ENCODE results near the gene AGAP3. TPM values are rescaled to one million over a fixed set of nuclear protein-coding genes. Genes with fewer than 3 reads are reported as not detected.

The AGAP3 gene
- total and polyA plus RNA-seq, 2 donors from 2014 or later: 35.8 to 64.4 TPM

- no peak overlapping the region for H3K9ac ChIP-seq (ENCODE audit: low read length in 3 of 3)
Observed at GRCh38 chr7:151115121-151115835, 29.0 kb downstream of the AGAP3 start.

DNA sequence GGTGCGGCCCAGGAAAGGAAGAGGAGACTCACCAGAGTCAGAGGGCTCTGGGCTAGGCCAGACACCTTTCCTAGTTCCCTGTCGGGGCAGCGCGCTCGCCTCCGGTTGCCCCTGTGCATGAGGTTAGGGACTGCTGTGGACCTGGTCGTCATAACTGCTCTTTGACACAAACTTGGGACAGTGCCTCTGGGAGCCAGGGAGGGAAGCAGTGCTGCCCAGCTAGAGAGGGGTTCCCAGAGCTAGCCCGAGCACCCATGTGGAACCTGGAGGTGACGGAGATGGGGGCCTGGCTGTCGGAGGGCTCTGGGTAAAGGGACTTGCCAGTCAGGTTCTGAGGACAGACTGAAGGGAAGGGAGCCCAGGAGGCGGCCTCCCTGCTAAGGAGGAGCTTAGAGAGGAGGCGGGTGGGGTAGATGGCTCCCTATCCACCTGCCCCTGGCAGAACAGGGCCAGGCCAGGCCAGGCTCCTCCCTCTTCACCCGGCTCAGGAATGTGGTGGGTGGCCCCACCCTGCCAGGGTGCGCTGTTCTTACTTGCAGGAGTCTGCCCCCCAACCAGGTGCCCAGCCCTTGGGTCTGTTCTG is 29.7 kb downstream of the AGAP3 start:
- H3K4me3 ChIP-seq (ENCODE audit: low read length in 3 of 3): no peak overlapping the region
- H3K27me3 ChIP-seq (ENCODE audit: control insufficient read depth, insufficient read depth, low read length): no peaks in the 10 kb centered on the region
- peak in 4 of 5 donors; percentile 65 to 89 (median 74) for DNase-seq
- no peaks in the 10 kb centered on the region for H3K4me1 ChIP-seq (ENCODE audit: control insufficient read depth in 2 of 3, insufficient read depth in 2 of 3, low read depth in 1 of 3, low read length in 3 of 3)
- no peak for TF ChIP-seq CTCF (IDR thresholded peaks at IDR 0.05; ENCODE audit: borderline replicate concordance, extremely low read depth, insufficient read depth)
- intact Hi-C loops (cut with DNase I): loop anchor here (10.0 kb wide), 1 partner anchor 211 kb away; no protein-coding TSS in a partner anchor
- H3K9ac ChIP-seq (ENCODE audit: low read length in 3 of 3): no peak overlapping the region
- peaks cover 0 to 23% (median 9%) of the 10 kb centered on the region in 3 donors for H3K36me3 ChIP-seq (ENCODE audit: control insufficient read depth in 2 of 3, insufficient read depth in 3 of 3, low read length in 3 of 3)
- H3K9me3 ChIP-seq (ENCODE audit: control insufficient read depth in 2 of 3, insufficient read depth in 1 of 3, low read length in 3 of 3): no peaks in the 10 kb centered on the region
- FAIRE-seq: no peak
- H3K27ac ChIP-seq (ENCODE audit: low read depth in 2 of 2, low read length in 2 of 2): no peak overlapping the region

More at GRCh38 chr7:151115121-151115835, 29.0 kb downstream of the AGAP3 start:
- peak in 4 of 5 donors; percentile 26 to 71 (median 53) for DNase-seq
- no peak overlapping the region for H3K4me3 ChIP-seq (ENCODE audit: low read length in 3 of 3)
- FAIRE-seq: no peak
- no peaks in the 10 kb centered on the region for H3K9me3 ChIP-seq (ENCODE audit: control insufficient read depth in 2 of 3, insufficient read depth in 1 of 3, low read length in 3 of 3)
- H3K27me3 ChIP-seq (ENCODE audit: control insufficient read depth, insufficient read depth, low read length): no peaks in the 10 kb centered on the region
- peaks cover 0 to 18% (median 5%) of the 10 kb centered on the region in 3 donors for H3K36me3 ChIP-seq (ENCODE audit: control insufficient read depth in 2 of 3, insufficient read depth in 3 of 3, low read length in 3 of 3)
- no peak overlapping the region for H3K27ac ChIP-seq (ENCODE audit: low read depth in 2 of 2, low read length in 2 of 2)
- TF ChIP-seq CTCF (IDR thresholded peaks at IDR 0.05; ENCODE audit: borderline replicate concordance, extremely low read depth, insufficient read depth): no peak
- intact Hi-C loops (cut with DNase I): loop anchor here (10.0 kb wide), 1 partner anchor 210 kb away; no protein-coding TSS in a partner anchor
- no peaks in the 10 kb centered on the region for H3K4me1 ChIP-seq (ENCODE audit: control insufficient read depth in 2 of 3, insufficient read depth in 2 of 3, low read depth in 1 of 3, low read length in 3 of 3)

- Histone ChIP-seq H3K4me1 (ENCODE audit: control insufficient read depth in 2 of 3, insufficient read depth in 2 of 3, low read depth in 1 of 3, low read length in 3 of 3) (no peaks in the 10 kb centered on the region), H3K27ac (ENCODE audit: low read depth in 2 of 2, low read length in 2 of 2) (no peak overlapping the region), H3K9ac (ENCODE audit: low read length in 3 of 3) (no peak overlapping the region), H3K27me3 (ENCODE audit: control insufficient read depth, insufficient read depth, low read length) (no peaks in the 10 kb centered on the region), H3K9me3 (ENCODE audit: control insufficient read depth in 2 of 3, insufficient read depth in 1 of 3, low read length in 3 of 3) (no peaks in the 10 kb centered on the region), H3K36me3 (ENCODE audit: control insufficient read depth in 2 of 3, insufficient read depth in 3 of 3, low read length in 3 of 3) (peaks cover 0 to 23% (median 9%) of the 10 kb centered on the region in 3 donors), H3K4me3 (ENCODE audit: low read length in 3 of 3) (no peak overlapping the region)
- TF ChIP-seq CTCF (IDR thresholded peaks at IDR 0.05; ENCODE audit: borderline replicate concordance, extremely low read depth, insufficient read depth): no peak
- FAIRE-seq (no peak), DNase-seq (peak in 1 of 5 donors; percentile 55)
- intact Hi-C loops (cut with DNase I): loop anchor here (10.0 kb wide), 1 partner anchor 212 kb away; no protein-coding TSS in a partner anchor
Observed at GRCh38 chr7:151116603-151117440, 30.5 kb downstream of the AGAP3 start.
